Cardiac muscle cell (in vitro differentiated cells and primary cell): ENCODE data around the gene ERCC8. TPM values are rescaled to one million over a fixed set of nuclear protein-coding genes. Genes with fewer than 3 reads are reported as not detected.
A peak's percentile ranks its signal among the peaks of the same experiment; 100 is the strongest.

Experiments used
- DNase-seq, 2 donors: peaks; one replicate each; pipeline versions ENCODE4 v3.0.0 to v3.0.0-alpha.2; 2010 to 2017; ENCODE audit warnings: low read depth in 1 of 2, low spot score in 1 of 2
- H3K27ac ChIP-seq: fragments of 200-600 bp; sonication (generic); 2 replicates; pipeline ENCODE4 v1.5.1; 2016
- H3K27me3 ChIP-seq: fragments of 200-600 bp; sonication (generic); 2 replicates; pipeline ENCODE4 v1.6.0; 2016; ENCODE audit warnings: control low read depth
- H3K36me3 ChIP-seq: fragments of 200-600 bp; sonication (generic); 2 replicates; pipeline ENCODE4 v1.5.1; 2016; ENCODE audit warnings: control low read depth
- H3K4me1 ChIP-seq: fragments of 200-600 bp; sonication (generic); 2 replicates; pipeline ENCODE4 v1.8.1; 2017; ENCODE audit warnings: low read depth, mild to moderate bottlenecking, mixed run types
- H3K4me3 ChIP-seq: fragments of 200-600 bp; sonication (generic); 2 replicates; pipeline ENCODE4 v1.5.1; 2016; ENCODE audit warnings: mild to moderate bottlenecking
- H3K9me3 ChIP-seq: fragments of 200-600 bp; sonication (generic); 2 replicates; pipeline ENCODE4 v1.5.1; 2017; ENCODE audit warnings: low read depth, mild to moderate bottlenecking, control low read depth
- polyA plus RNA-seq: library from polyadenylated mRNA; unstranded; fragments of >200 nt; fragmentation: Nextera tagmentation; extraction: Ambion mirVana; gene quantifications from 2 replicates; pipeline ENCODE4 v1.2.1, GENCODE V29; 2016
- total RNA-seq: library from RNA; depleted of rRNA; stranded (reverse); fragments of >200 nt; gene quantifications from 2 replicates; pipeline ENCODE4 v1.2.3, GENCODE V29; 2016
- TF ChIP-seq, protein P1 (sequence below): IDR thresholded peaks from 2 replicates; pipeline ENCODE4 v1.5.1; 2012; ENCODE audit warnings: low read depth, mild to moderate bottlenecking, low read length

The ERCC8 gene
- total and polyA plus RNA-seq, 2 experiments from 2014 or later = 9.7 to 19.1 TPM

DNA sequence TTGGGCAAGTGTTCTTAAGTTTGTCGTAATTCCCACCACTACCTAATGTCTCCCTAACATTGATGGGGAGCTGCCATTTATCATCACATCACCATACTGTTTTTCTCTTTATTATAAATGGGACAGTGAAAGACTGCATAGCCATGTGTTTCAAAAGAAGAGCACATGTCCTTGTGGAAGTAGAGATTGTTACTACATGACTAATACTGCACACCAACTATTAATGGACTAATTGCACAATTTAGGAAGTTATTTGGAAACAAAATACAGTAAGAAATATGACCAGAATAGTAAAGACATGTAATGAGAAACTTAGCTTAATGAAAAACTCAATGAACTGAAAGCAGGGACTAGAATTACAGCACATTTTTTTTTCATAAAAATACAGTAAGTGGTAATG is 88.8 kb downstream of the ERCC8 start:
- Histone ChIP-seq H3K9me3 (no peaks in the 10 kb centered on the region), H3K4me3 (no peak overlapping the region), H3K36me3 (no peaks in the 10 kb centered on the region), H3K4me1 (peaks cover 4% of the 10 kb centered on the region), H3K27ac (no peak overlapping the region), H3K27me3 (no peaks in the 10 kb centered on the region)
- TF ChIP-seq, protein P1, sequence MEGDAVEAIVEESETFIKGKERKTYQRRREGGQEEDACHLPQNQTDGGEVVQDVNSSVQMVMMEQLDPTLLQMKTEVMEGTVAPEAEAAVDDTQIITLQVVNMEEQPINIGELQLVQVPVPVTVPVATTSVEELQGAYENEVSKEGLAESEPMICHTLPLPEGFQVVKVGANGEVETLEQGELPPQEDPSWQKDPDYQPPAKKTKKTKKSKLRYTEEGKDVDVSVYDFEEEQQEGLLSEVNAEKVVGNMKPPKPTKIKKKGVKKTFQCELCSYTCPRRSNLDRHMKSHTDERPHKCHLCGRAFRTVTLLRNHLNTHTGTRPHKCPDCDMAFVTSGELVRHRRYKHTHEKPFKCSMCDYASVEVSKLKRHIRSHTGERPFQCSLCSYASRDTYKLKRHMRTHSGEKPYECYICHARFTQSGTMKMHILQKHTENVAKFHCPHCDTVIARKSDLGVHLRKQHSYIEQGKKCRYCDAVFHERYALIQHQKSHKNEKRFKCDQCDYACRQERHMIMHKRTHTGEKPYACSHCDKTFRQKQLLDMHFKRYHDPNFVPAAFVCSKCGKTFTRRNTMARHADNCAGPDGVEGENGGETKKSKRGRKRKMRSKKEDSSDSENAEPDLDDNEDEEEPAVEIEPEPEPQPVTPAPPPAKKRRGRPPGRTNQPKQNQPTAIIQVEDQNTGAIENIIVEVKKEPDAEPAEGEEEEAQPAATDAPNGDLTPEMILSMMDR = no peak
- DNase-seq = peak in 1 of 2 donors; percentile 72

DNA sequence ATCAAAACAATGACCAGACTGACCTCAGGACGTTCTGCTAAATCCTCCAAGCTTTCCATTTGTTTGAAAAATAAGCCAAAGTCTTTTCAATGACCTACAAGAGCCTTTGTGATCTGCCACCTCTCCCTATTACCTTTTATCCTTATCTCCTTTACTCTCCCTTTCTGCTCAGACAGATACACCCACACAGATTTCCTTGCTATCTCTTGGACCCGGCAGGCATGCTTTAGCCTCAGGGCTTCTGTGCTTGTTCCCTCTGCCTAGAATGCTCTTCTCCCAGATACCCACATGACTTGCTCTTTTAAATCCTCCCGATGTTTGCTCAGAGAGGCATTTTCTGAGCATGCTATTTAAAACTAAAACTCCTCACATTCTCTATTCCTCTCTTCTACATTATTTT is 91.9 kb downstream of the ERCC8 start:
- Histone ChIP-seq H3K4me3 (no peak overlapping the region), H3K36me3 (no peaks in the 10 kb centered on the region), H3K27ac (no peak overlapping the region), H3K27me3 (no peaks in the 10 kb centered on the region), H3K9me3 (no peaks in the 10 kb centered on the region), H3K4me1 (peaks cover 4% of the 10 kb centered on the region)
- TF ChIP-seq, protein P1 = no peak
- DNase-seq = no peak

DNA sequence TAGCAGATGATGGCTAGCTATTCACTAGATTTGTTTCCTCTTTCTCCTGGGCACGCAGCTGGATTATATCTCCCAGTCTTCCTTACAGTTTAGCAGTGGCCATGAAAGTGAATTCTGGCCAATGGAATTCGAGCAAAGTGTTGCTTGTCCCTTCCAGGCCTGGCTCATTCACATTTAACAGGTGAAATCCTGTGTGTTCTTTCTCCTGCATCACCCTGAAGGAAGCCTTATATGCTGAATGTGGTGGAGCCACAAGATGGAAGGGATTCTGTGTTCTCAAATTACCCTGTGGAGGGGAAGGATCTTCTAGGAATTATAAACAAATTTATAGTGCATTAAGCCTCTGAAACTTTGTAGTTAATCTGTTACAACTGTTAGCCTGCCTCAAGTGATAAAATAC is 92.6 kb downstream of the ERCC8 start:
- TF ChIP-seq, protein P1 = no peak
- no peaks in the 10 kb centered on the region for H3K9me3 ChIP-seq
- H3K4me1 ChIP-seq = peaks cover 4% of the 10 kb centered on the region
- H3K36me3 ChIP-seq = no peaks in the 10 kb centered on the region
- no peak for DNase-seq
- no peak overlapping the region for H3K27ac ChIP-seq
- no peak overlapping the region for H3K4me3 ChIP-seq
- no peaks in the 10 kb centered on the region for H3K27me3 ChIP-seq

DNA sequence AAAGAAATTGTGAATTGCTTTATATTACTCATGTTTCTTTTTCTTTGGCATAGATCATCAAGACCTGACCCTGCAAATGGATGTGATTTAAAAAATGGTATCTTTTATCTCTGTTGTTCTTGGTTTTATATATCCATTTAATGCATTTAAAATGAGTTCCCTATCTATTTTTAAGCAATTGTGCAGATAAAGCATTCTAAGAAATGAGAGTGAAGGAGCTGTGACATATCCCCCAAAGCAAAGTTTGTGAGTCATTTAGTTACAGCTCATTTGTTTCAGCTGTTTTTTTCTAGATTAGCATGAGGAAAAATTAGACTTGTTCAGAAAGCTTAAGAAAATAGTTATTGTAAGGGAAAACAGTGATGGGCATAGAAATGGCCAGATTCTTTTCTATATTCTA is 93.2 kb downstream of the ERCC8 start:
- no peak overlapping the region for H3K4me3 ChIP-seq
- H3K9me3 ChIP-seq = no peaks in the 10 kb centered on the region
- H3K27me3 ChIP-seq = peaks cover 3% of the 10 kb centered on the region
- peaks cover 4% of the 10 kb centered on the region for H3K4me1 ChIP-seq
- H3K36me3 ChIP-seq = no peaks in the 10 kb centered on the region
- DNase-seq = no peak
- TF ChIP-seq, protein P1 = no peak
- H3K27ac ChIP-seq = no peak overlapping the region

DNA sequence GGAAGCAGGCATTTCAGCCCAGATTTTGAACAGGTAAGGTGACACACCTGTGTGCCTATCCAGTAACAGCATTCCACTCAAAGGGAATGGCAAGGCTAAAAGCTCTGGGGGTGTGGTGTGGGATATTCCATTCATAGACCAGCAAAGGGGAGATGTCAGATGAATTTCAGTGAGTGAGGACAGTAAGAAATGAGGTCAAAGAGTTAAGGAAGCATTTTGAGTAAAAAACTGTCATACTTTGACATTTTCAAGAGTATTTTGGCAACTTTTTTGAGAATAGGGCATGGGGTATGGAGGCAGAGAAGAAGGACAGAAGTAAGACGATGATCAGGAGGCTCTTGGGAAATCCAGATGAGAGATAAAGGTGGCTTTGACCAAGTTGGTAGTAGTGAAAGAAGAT is 98.6 kb downstream of the ERCC8 start:
- Histone ChIP-seq H3K27me3 (peaks cover 51% of the 10 kb centered on the region), H3K27ac (no peak overlapping the region), H3K4me3 (no peak overlapping the region), H3K36me3 (no peaks in the 10 kb centered on the region), H3K4me1 (peaks cover 3% of the 10 kb centered on the region), H3K9me3 (no peaks in the 10 kb centered on the region)
- DNase-seq = no peak
- TF ChIP-seq, protein P1 = no peak
